Hepatocyte (in vitro differentiated cells): ENCODE results near the gene HEBP1. TPM values are rescaled to one million over a fixed set of nuclear protein-coding genes. Genes with fewer than 3 reads are reported as not detected.

Source experiments
- DNase-seq: peaks from one replicate; pipeline ENCODE4 v3.0.0-alpha.2; 2016; ENCODE audit warnings: low spot score
- H2AFZ ChIP-seq: fragments of 200-600 bp; sonication (generic); 2 replicates; pipeline ENCODE4 v1.6.0; 2016; ENCODE audit warnings: antibody characterized with exemption, mild to moderate bottlenecking
- H3K27ac ChIP-seq: fragments of 200-600 bp; sonication (generic); 2 replicates; pipeline ENCODE4 v1.5.1; 2016; ENCODE audit warnings: mild to moderate bottlenecking
- H3K27me3 ChIP-seq: fragments of 200-600 bp; sonication (generic); 2 replicates; pipeline ENCODE4 v1.6.1; 2016
- H3K36me3 ChIP-seq: fragments of 200-600 bp; sonication (generic); replicated peaks from 2 replicates; pipeline ENCODE4 v1.5.1; 2016; ENCODE audit warnings: low read depth; ENCODE audit not compliant: insufficient read depth
- H3K4me1 ChIP-seq: fragments of 200-600 bp; sonication (generic); 2 replicates; pipeline ENCODE4 v1.5.1; 2016; ENCODE audit warnings: mild to moderate bottlenecking, moderate library complexity; ENCODE audit not compliant: insufficient read depth
- H3K4me2 ChIP-seq: fragments of 200-600 bp; sonication (generic); 2 replicates; pipeline ENCODE4 v1.6.0; 2016
- H3K4me3 ChIP-seq: fragments of 200-600 bp; sonication (generic); 2 replicates; pipeline ENCODE4 v1.5.1; 2016; ENCODE audit warnings: mild to moderate bottlenecking
- H3K79me2 ChIP-seq: fragments of 200-600 bp; sonication (generic); 2 replicates; pipeline ENCODE4 v1.6.0; 2017; ENCODE audit warnings: mild to moderate bottlenecking
- H3K9me2 ChIP-seq: fragments of 200-600 bp; sonication (generic); replicated peaks from 2 replicates; pipeline ENCODE4 v1.6.0; 2017; ENCODE audit warnings: mild to moderate bottlenecking; ENCODE audit not compliant: insufficient read depth
- H3K9me3 ChIP-seq: fragments of 200-600 bp; sonication (generic); 2 replicates; pipeline ENCODE4 v1.5.1; 2016; ENCODE audit warnings: low read depth, mild to moderate bottlenecking
- H4K20me1 ChIP-seq: fragments of 200-600 bp; sonication (generic); 2 replicates; pipeline ENCODE4 v1.6.0; 2016; ENCODE audit warnings: mild to moderate bottlenecking; ENCODE audit not compliant: insufficient read depth, poor library complexity, severe bottlenecking
- CTCF ChIP-seq: fragments of 200-600 bp; sonication (generic); IDR thresholded peaks from 2 replicates; pipeline ENCODE4 v1.5.1; 2016; ENCODE audit warnings: antibody characterized with exemption, mild to moderate bottlenecking; ENCODE audit not compliant: poor library complexity
- EZH2 ChIP-seq: fragments of 200-600 bp; sonication (generic); IDR thresholded peaks from 2 replicates; pipeline ENCODE4 v1.6.1; 2016; ENCODE audit warnings: antibody characterized with exemption, mild to moderate bottlenecking, borderline replicate concordance
- EZH2phosphoT487 ChIP-seq: fragments of 200-600 bp; sonication (generic); IDR thresholded peaks from one replicate; pipeline ENCODE4 v1.6.1; 2018; ENCODE audit warnings: antibody characterized with exemption, mild to moderate bottlenecking, low read depth, moderate library complexity; ENCODE audit not compliant: unreplicated experiment, severe bottlenecking
- WGBS: methylation state at CpG from one replicate; pipeline ENCODE4 v1.1.6; 2016; ENCODE audit warnings: low lambda C conversion rate; ENCODE audit errors: missing lambda C conversion rate; 5-methylcytosine and 5-hydroxymethylcytosine counted together
- polyA plus RNA-seq: library from polyadenylated mRNA; unstranded; fragments of >200 nt; fragmentation: Nextera tagmentation; extraction: Ambion mirVana; gene quantifications from 2 replicates; pipeline ENCODE4 v1.2.1, GENCODE V29; 2016
- total RNA-seq: library from RNA; depleted of rRNA; stranded (reverse); fragments of >200 nt; gene quantifications from 2 replicates; pipeline ENCODE4 v1.2.3, GENCODE V29; 2014

Gene HEBP1
- total and polyA plus RNA-seq, 2 experiments from 2014 or later, result 30.1 to 89.5 TPM

- Histone ChIP-seq H2AFZ (no peak overlapping the region), H3K27me3 (no peaks in the 10 kb centered on the region), H3K79me2 (no peaks in the 10 kb centered on the region), H3K4me2 (no peak overlapping the region), H3K4me3 (no peak overlapping the region), H3K27ac (no peak overlapping the region), H3K4me1 (no peaks in the 10 kb centered on the region), H3K36me3 (no peaks in the 10 kb centered on the region), H3K9me3 (no peaks in the 10 kb centered on the region), H3K9me2 (no peaks in the 10 kb centered on the region), H4K20me1 (no peaks in the 10 kb centered on the region)
- DNase-seq, result no peak
- WGBS, result 93% methylated on average over 2 of the region's 2 CpGs
- TF ChIP-seq CTCF (no peak), EZH2phosphoT487 (no peak), EZH2 (no peak)
Observed at GRCh38 chr12:13032164-13032563, 32.1 kb upstream of the HEBP1 start.

GRCh38 chr12:13030541-13031291 is 30.7 kb upstream of the HEBP1 start:
- Histone ChIP-seq H3K4me1 (no peaks in the 10 kb centered on the region), H3K27me3 (peaks cover under 1% of the 10 kb centered on the region), H3K4me2 (no peak overlapping the region), H3K79me2 (no peaks in the 10 kb centered on the region), H3K9me2 (no peaks in the 10 kb centered on the region), H3K36me3 (no peaks in the 10 kb centered on the region), H3K4me3 (no peak overlapping the region), H2AFZ (no peak overlapping the region), H4K20me1 (no peaks in the 10 kb centered on the region), H3K9me3 (no peaks in the 10 kb centered on the region), H3K27ac (no peak overlapping the region)
- TF ChIP-seq EZH2 (no peak), CTCF (no peak), EZH2phosphoT487 (no peak)
- WGBS, result 69% methylated on average over 9 of the region's 9 CpGs
- DNase-seq, result no peak

GRCh38 chr12:13028825-13029570 is 28.9 kb upstream of the HEBP1 start:
- Histone ChIP-seq H3K27ac (no peak overlapping the region), H3K79me2 (no peaks in the 10 kb centered on the region), H4K20me1 (no peaks in the 10 kb centered on the region), H3K9me2 (no peaks in the 10 kb centered on the region), H3K36me3 (no peaks in the 10 kb centered on the region), H3K4me2 (no peak overlapping the region), H2AFZ (no peak overlapping the region), H3K4me3 (no peak overlapping the region), H3K9me3 (no peaks in the 10 kb centered on the region), H3K4me1 (no peaks in the 10 kb centered on the region), H3K27me3 (peaks cover 2% of the 10 kb centered on the region)
- WGBS, result 59% methylated on average over 4 of the region's 4 CpGs
- TF ChIP-seq EZH2 (no peak), CTCF (no peak), EZH2phosphoT487 (no peak)
- DNase-seq, result no peak
